Progenitor cell of endocrine pancreas (in vitro differentiated cells): ENCODE measurements around the gene B3GLCT. TPM values are rescaled to one million over a fixed set of nuclear protein-coding genes. Genes with fewer than 3 reads are reported as not detected.

Experiments used
- DNase-seq: peaks from one replicate; pipeline ENCODE4 v3.0.0; 2021; ENCODE audit warnings: low spot score; ENCODE audit not compliant: unreplicated experiment
- H3K27ac Mint-ChIP-seq: 2 replicates; pipeline ENCODE4 v1.8.0; 2021; ENCODE audit warnings: mild to moderate bottlenecking, moderate library complexity, mixed read lengths
- H3K27me3 Mint-ChIP-seq: 2 replicates; pipeline ENCODE4 v1.8.0; 2021; ENCODE audit warnings: mixed read lengths
- H3K36me3 Mint-ChIP-seq: 2 replicates; pipeline ENCODE4 v1.8.0; 2022; ENCODE audit warnings: mixed read lengths; ENCODE audit not compliant: insufficient read depth
- H3K4me1 Mint-ChIP-seq: 2 replicates; pipeline ENCODE4 v1.8.0; 2021; ENCODE audit warnings: low read depth, mixed read lengths
- H3K4me3 Mint-ChIP-seq: 2 replicates; pipeline ENCODE4 v1.8.0; 2021; ENCODE audit warnings: low read depth, mild to moderate bottlenecking, moderate library complexity, mixed read lengths
- H3K9me3 Mint-ChIP-seq: 2 replicates; pipeline ENCODE4 v1.8.0; 2021; ENCODE audit warnings: low read depth, mixed read lengths
- total RNA-seq: library from RNA; stranded (reverse); gene quantifications from 2 replicates; pipeline ENCODE4 v1.2.1, GENCODE V29; 2021
- TF ChIP-seq, protein P1 (sequence below): fragments of 200-600 bp; sonication (generic); IDR thresholded peaks from one replicate; pipeline ENCODE4 v1.5.0; 2021; ENCODE audit warnings: antibody characterized with exemption, mild to moderate bottlenecking; ENCODE audit not compliant: unreplicated experiment

The B3GLCT gene
- total RNA-seq, 1 donor from 2014 or later: 6.6 TPM

DNA sequence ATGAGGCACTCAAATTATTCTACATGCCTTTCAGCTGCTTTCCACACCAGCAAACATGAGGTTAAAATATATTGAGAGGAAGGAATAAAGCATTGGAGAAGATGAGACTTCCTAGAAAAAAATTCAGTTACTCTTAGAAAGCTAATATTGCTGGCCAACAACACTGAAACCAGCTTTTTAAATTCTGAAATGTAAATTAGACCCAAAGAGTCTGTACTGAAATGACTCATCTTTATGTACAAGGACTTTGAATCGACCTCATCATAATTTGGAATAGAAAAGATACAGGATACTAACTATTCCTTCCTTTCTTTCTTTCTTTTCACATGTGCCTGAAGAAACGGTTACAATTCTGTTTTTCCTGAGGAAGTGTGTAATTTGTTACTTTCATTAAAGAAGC lies 31.6 kb upstream of the B3GLCT start:
- TF ChIP-seq, protein P1, sequence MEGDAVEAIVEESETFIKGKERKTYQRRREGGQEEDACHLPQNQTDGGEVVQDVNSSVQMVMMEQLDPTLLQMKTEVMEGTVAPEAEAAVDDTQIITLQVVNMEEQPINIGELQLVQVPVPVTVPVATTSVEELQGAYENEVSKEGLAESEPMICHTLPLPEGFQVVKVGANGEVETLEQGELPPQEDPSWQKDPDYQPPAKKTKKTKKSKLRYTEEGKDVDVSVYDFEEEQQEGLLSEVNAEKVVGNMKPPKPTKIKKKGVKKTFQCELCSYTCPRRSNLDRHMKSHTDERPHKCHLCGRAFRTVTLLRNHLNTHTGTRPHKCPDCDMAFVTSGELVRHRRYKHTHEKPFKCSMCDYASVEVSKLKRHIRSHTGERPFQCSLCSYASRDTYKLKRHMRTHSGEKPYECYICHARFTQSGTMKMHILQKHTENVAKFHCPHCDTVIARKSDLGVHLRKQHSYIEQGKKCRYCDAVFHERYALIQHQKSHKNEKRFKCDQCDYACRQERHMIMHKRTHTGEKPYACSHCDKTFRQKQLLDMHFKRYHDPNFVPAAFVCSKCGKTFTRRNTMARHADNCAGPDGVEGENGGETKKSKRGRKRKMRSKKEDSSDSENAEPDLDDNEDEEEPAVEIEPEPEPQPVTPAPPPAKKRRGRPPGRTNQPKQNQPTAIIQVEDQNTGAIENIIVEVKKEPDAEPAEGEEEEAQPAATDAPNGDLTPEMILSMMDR: no peak
- Mint-ChIP-seq H3K27me3 (peaks cover 24% of the 10 kb centered on the region), H3K4me1 (no peaks in the 10 kb centered on the region), H3K9me3 (no peaks in the 10 kb centered on the region), H3K4me3 (no peak overlapping the region), H3K27ac (no peak overlapping the region), H3K36me3 (no peaks in the 10 kb centered on the region)
- no peak for DNase-seq

DNA sequence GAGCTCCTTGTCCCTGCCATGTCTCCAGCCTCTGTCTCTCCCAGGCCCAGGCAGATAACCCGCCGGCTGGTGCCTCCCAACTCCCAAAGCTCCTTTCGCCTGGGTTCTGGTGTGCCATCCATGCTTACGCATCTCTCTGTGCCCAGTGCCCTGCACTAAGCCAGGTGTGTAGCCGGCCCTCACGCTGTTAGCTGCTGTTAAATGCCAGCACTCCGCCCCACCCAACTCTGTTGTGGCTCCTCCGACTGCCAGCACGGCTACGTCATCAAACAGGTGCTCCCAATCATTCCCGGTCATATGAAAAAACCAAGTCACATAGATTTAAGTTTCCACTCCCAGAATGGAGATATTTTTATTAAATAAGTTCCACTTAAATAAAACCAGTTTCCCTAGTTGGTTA lies 31.0 kb upstream of the B3GLCT start:
- no peaks in the 10 kb centered on the region for H3K36me3 Mint-ChIP-seq

DNA sequence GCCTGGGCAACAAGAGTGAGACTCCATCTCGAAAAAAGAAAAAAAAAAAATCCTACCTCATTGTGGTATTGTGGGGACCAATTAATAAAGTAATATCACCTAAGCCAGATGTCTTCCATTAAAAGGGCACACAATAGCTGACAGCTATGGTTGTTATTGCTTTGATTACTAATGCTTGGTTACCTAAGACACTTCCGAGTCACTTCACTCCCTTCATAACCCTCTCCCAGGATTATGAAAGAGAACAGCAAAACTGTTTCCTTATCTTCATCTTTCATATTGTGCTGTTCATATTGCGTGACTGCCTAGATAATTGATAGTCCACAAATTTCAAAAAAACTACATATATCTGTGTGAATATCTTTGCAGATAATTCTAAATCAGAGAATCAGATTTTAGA lies 27.8 kb upstream of the B3GLCT start:
- no peaks in the 10 kb centered on the region for H3K9me3 Mint-ChIP-seq
- no peaks in the 10 kb centered on the region for H3K36me3 Mint-ChIP-seq
- H3K27me3 Mint-ChIP-seq: peaks cover 17% of the 10 kb centered on the region
- no peak for DNase-seq
- no peak overlapping the region for H3K4me3 Mint-ChIP-seq
- TF ChIP-seq, protein P1: no peak
- H3K4me1 Mint-ChIP-seq: no peaks in the 10 kb centered on the region
- no peak overlapping the region for H3K27ac Mint-ChIP-seq

More for the DNA sequence above, 31.0 kb upstream of the B3GLCT start:
- Mint-ChIP-seq H3K27ac (peak overlapping the region; percentile 50), H3K4me3 (no peak overlapping the region), H3K4me1 (no peaks in the 10 kb centered on the region), H3K27me3 (peaks cover 24% of the 10 kb centered on the region), H3K9me3 (no peaks in the 10 kb centered on the region)
- TF ChIP-seq, protein P1: no peak
- DNase-seq: no peak

DNA sequence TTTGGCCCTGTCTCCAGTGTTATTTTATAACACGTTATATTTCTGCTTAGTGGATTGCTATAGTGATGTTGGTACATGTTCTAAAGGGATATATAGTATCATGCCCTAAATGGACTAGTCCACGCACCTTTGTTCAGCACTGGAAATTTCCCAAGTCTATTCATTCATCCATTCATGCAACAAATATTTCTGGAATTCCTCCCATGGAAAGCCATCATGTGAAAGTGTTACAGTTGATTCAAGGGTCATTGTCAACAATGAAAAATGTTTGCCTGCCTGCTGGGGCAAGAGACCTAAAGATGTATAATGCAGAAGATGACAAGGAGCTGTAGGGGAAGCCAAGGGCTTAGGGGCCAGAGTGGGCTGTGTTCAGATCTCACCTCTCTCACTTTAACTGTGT lies 27.2 kb upstream of the B3GLCT start:
- TF ChIP-seq, protein P1: no peak
- no peak for DNase-seq
- H3K27ac Mint-ChIP-seq: no peak overlapping the region
- H3K4me1 Mint-ChIP-seq: no peaks in the 10 kb centered on the region
- H3K4me3 Mint-ChIP-seq: no peak overlapping the region
- H3K36me3 Mint-ChIP-seq: no peaks in the 10 kb centered on the region
- no peaks in the 10 kb centered on the region for H3K9me3 Mint-ChIP-seq
- H3K27me3 Mint-ChIP-seq: peaks cover 17% of the 10 kb centered on the region

DNA sequence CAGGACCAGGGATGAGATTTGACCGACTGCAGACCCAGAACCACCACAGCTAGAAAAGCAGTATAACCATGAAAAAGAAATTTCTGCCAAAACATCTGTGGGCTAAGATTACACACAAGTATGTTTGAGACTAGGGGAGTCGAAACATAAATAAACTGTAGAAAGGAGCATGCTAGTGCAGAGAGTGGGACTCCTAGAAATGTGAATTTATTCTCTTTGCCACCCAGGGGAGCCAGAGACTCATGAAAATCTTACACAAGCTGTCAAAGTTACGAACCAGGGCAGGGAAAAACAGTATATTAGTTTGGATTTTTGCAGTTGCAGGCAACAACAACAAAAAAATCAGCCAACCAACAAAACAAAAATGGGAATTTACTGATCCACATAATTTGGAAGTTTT lies 25.8 kb upstream of the B3GLCT start:
- Mint-ChIP-seq H3K27ac (no peak overlapping the region), H3K9me3 (no peaks in the 10 kb centered on the region), H3K27me3 (peaks cover 9% of the 10 kb centered on the region), H3K4me1 (no peaks in the 10 kb centered on the region), H3K36me3 (no peaks in the 10 kb centered on the region), H3K4me3 (no peak overlapping the region)
- no peak for DNase-seq
- TF ChIP-seq, protein P1: peak; percentile 13
